Epithelial cell of proximal tubule (primary cell): Measurements from ENCODE around the gene SLC22A25. TPM values are rescaled to one million over a fixed set of nuclear protein-coding genes. Genes with fewer than 3 reads are reported as not detected.
A peak's percentile ranks its signal among the peaks of the same experiment; 100 is the strongest.

Experiments used
- DNase-seq: peaks from one replicate; pipeline ENCODE4 v3.0.0-alpha.2; 2011; ENCODE audit warnings: low read depth
- H3K4me3 ChIP-seq: 2 replicates; pipeline ENCODE4 v1.5.1; 2011; ENCODE audit warnings: low read depth, mild to moderate bottlenecking, low read length
- CTCF ChIP-seq: conservative IDR thresholded peaks from 2 replicates; pipeline ENCODE4 v1.5.1; 2012; ENCODE audit warnings: low read depth, mild to moderate bottlenecking, low read length
- total RNA-seq: library from RNA; depleted of rRNA; stranded (reverse); fragments of >200 nt; gene quantifications from 2 replicates; pipeline ENCODE4 v1.2.3, GENCODE V29; 2015

Gene SLC22A25
- total RNA-seq, 1 donor from 2014 or later: not detected

- TF ChIP-seq CTCF: no peak
- no peak overlapping the region for H3K4me3 ChIP-seq
- no peak for DNase-seq
These were observed 13.6 kb downstream of the SLC22A25 start for GRCh38 chr11:63229815-63230214.

- no peak for DNase-seq
- no peak for TF ChIP-seq CTCF
- no peak overlapping the region for H3K4me3 ChIP-seq
These were observed 15.8 kb downstream of the SLC22A25 start for GRCh38 chr11:63227521-63228107.

GRCh38 chr11:63226488-63227114, 16.8 kb downstream of the SLC22A25 start:
- no peak for TF ChIP-seq CTCF
- DNase-seq: no peak
- no peak overlapping the region for H3K4me3 ChIP-seq

GRCh38 chr11:63214093-63214492, 29.3 kb downstream of the SLC22A25 start:
- DNase-seq: no peak
- no peak overlapping the region for H3K4me3 ChIP-seq
- TF ChIP-seq CTCF: no peak

- TF ChIP-seq CTCF: peak; percentile 66
- no peak for DNase-seq
- no peak overlapping the region for H3K4me3 ChIP-seq
These were observed 30.7 kb downstream of the SLC22A25 start for GRCh38 chr11:63212742-63213141.

- no peak overlapping the region for H3K4me3 ChIP-seq
- no peak for DNase-seq
- no peak for TF ChIP-seq CTCF
These were observed 33.3 kb downstream of the SLC22A25 start for GRCh38 chr11:63210111-63210510.

Other genes with a start within 250 kb of the SLC22A25 start
- not detected in 2 replicates for gene SLC22A8, start 227.8 kb downstream of the SLC22A25 start, total RNA-seq
- gene SLC22A24, start 99.4 kb downstream of the SLC22A25 start, total RNA-seq: not detected in 2 replicates
- gene SLC22A9, start 126.2 kb upstream of the SLC22A25 start, total RNA-seq: not detected in 2 replicates
- gene PLAAT5, start 247.6 kb upstream of the SLC22A25 start, total RNA-seq: 0.06 and 1.6 TPM in 2 replicates